Measurements from ENCODE around the gene KDM4F. TPM values are rescaled to one million over a fixed set of nuclear protein-coding genes. Genes with fewer than 3 reads are reported as not detected.

KDM4F gene
- total RNA-seq, 4 donors from 2014 or later = not detected

- no peak overlapping the region for H3K27ac ChIP-seq
- in situ Hi-C loops (cut with MboI; ENCODE audit: low pct_ligation_motif_present in 1 of 4, low pct_unique_long_range_greater_than_20kb in 1 of 4, low sequenced_read_pairs in 3 of 4) = no loop called here
- intact Hi-C loops (cut with DNase I; ENCODE audit: low total_unique reads) = no loop called here
- WGBS, 2 donors (ENCODE audit: low coverage in 1 of 2) = 41 to 50% methylated on average over 2 of the region's 2 CpGs
- no peak overlapping the region for H3K4me3 ChIP-seq
- TF ChIP-seq POLR2A (IDR thresholded peaks at IDR 0.05) (no peak), EP300 (IDR thresholded peaks at IDR 0.05; ENCODE audit: low read depth) (no peak), CTCF (IDR thresholded peaks at IDR 0.05) (no peak), POLR2AphosphoS5 (IDR thresholded peaks at IDR 0.05) (no peak)
- H3K4me1 ChIP-seq = no peaks in the 10 kb centered on the region
- H3K36me3 ChIP-seq = no peaks in the 10 kb centered on the region
- DNase-seq = no peak
- H3K9me3 ChIP-seq = no peaks in the 10 kb centered on the region
- H3K27me3 ChIP-seq = peaks cover 5% of the 10 kb centered on the region
These were observed 6.2 kb downstream of the KDM4F start for GRCh38 chr11:95055283-95055897.

- intact Hi-C loops (cut with DNase I; ENCODE audit: low total_unique reads) (no loop called here), in situ Hi-C loops (cut with MboI; ENCODE audit: low pct_ligation_motif_present in 1 of 4, low pct_unique_long_range_greater_than_20kb in 1 of 4, low sequenced_read_pairs in 3 of 4) (no loop called here)
- no peak overlapping the region for H3K27ac ChIP-seq
- no peaks in the 10 kb centered on the region for H3K36me3 ChIP-seq
- DNase-seq = no peak
- H3K4me1 ChIP-seq = no peaks in the 10 kb centered on the region
- H3K9me3 ChIP-seq = no peaks in the 10 kb centered on the region
- peaks cover 5% of the 10 kb centered on the region for H3K27me3 ChIP-seq
- 93 to 100% methylated on average over 3 to 8 of the region's 8 CpGs for WGBS, 2 donors (ENCODE audit: low coverage in 1 of 2)
- H3K4me3 ChIP-seq = no peak overlapping the region
- TF ChIP-seq EP300 (IDR thresholded peaks at IDR 0.05; ENCODE audit: low read depth) (no peak), CTCF (IDR thresholded peaks at IDR 0.05) (no peak), POLR2A (IDR thresholded peaks at IDR 0.05) (no peak), POLR2AphosphoS5 (IDR thresholded peaks at IDR 0.05) (no peak)
These were observed 8.7 kb downstream of the KDM4F start for GRCh38 chr11:95057959-95058358.

GRCh38 chr11:95058621-95059020 is 9.4 kb downstream of the KDM4F start:
- whole genome bisulfite sequencing, 2 donors (ENCODE audit: low coverage in 1 of 2) = 80 to 93% methylated on average over 1 of the region's 1 CpG
- TF ChIP-seq EP300 (IDR thresholded peaks at IDR 0.05; ENCODE audit: low read depth) (no peak), POLR2A (IDR thresholded peaks at IDR 0.05) (no peak), CTCF (IDR thresholded peaks at IDR 0.05) (no peak), POLR2AphosphoS5 (IDR thresholded peaks at IDR 0.05) (no peak)
- intact Hi-C loops (cut with DNase I; ENCODE audit: low total_unique reads) (no loop called here), in situ Hi-C loops (cut with MboI; ENCODE audit: low pct_ligation_motif_present in 1 of 4, low pct_unique_long_range_greater_than_20kb in 1 of 4, low sequenced_read_pairs in 3 of 4) (no loop called here)
- Histone ChIP-seq H3K4me1 (no peaks in the 10 kb centered on the region), H3K27ac (no peak overlapping the region), H3K4me3 (no peak overlapping the region), H3K9me3 (no peaks in the 10 kb centered on the region), H3K36me3 (no peaks in the 10 kb centered on the region), H3K27me3 (peaks cover 3% of the 10 kb centered on the region)
- no peak for DNase-seq

- Histone ChIP-seq H3K27ac (no peak overlapping the region), H3K9me3 (no peaks in the 10 kb centered on the region), H3K36me3 (no peaks in the 10 kb centered on the region), H3K27me3 (no peaks in the 10 kb centered on the region), H3K4me1 (no peaks in the 10 kb centered on the region), H3K4me3 (no peak overlapping the region)
- 84% methylated on average over 5 to 6 of the region's 6 CpGs for WGBS, 2 donors (ENCODE audit: low coverage in 1 of 2)
- in situ Hi-C loops (cut with MboI; ENCODE audit: low pct_ligation_motif_present in 1 of 4, low pct_unique_long_range_greater_than_20kb in 1 of 4, low sequenced_read_pairs in 3 of 4) = no loop called here
- intact Hi-C loops (cut with DNase I; ENCODE audit: low total_unique reads) = no loop called here
- no peak for DNase-seq
- TF ChIP-seq POLR2A (IDR thresholded peaks at IDR 0.05) = no peak
- TF ChIP-seq EP300 (IDR thresholded peaks at IDR 0.05; ENCODE audit: low read depth) = no peak
- no peak for TF ChIP-seq CTCF (IDR thresholded peaks at IDR 0.05)
- TF ChIP-seq POLR2AphosphoS5 (IDR thresholded peaks at IDR 0.05) = no peak
These were observed 9.8 kb downstream of the KDM4F start for GRCh38 chr11:95059046-95059445.
